Stimulated activated CD4-positive, alpha-beta T cell treated with anti-CD3 and anti-CD28 coated beads, Interleukin-2, amount 100 ng/mL, for 48 hours (primary cell): ENCODE measurements around the gene NUDT14.

Source experiments
- DNase-seq, 2 donors: peaks; one replicate each; pipeline ENCODE4 v3.0.0-alpha.2; 2020

Gene NUDT14

GRCh38 chr14:105144026-105144665, 37.0 kb downstream of the NUDT14 start:
- DNase-seq, result no peak

GRCh38 chr14:105143451-105144025, 37.6 kb downstream of the NUDT14 start:
- DNase-seq, result no peak

GRCh38 chr14:105142651-105143450, 38.3 kb downstream of the NUDT14 start:
- no peak for DNase-seq

GRCh38 chr14:105141486-105142281, 39.4 kb downstream of the NUDT14 start:
- no peak for DNase-seq

GRCh38 chr14:105141026-105141425, 40.1 kb downstream of the NUDT14 start:
- DNase-seq, result no peak

GRCh38 chr14:105140581-105140980, 40.5 kb downstream of the NUDT14 start:
- DNase-seq, result no peak

- DNase-seq, result no peak
These were observed 41.3 kb downstream of the NUDT14 start for GRCh38 chr14:105139831-105140239.

- no peak for DNase-seq
These were observed 41.8 kb downstream of the NUDT14 start for GRCh38 chr14:105139212-105139825.

GRCh38 chr14:105138551-105139111, 42.5 kb downstream of the NUDT14 start:
- DNase-seq, result no peak

GRCh38 chr14:105138021-105138541, 43.0 kb downstream of the NUDT14 start:
- DNase-seq, result no peak

GRCh38 chr14:105137481-105138020, 43.6 kb downstream of the NUDT14 start:
- no peak for DNase-seq

GRCh38 chr14:105136401-105137322, 44.5 kb downstream of the NUDT14 start:
- no peak for DNase-seq

- no peak for DNase-seq
These were observed 45.3 kb downstream of the NUDT14 start for GRCh38 chr14:105135700-105136395.

GRCh38 chr14:105132921-105133654, 48.0 kb downstream of the NUDT14 start:
- no peak for DNase-seq

GRCh38 chr14:105131241-105131640, 49.9 kb downstream of the NUDT14 start:
- no peak for DNase-seq

- DNase-seq, result no peak
These were observed 53.1 kb downstream of the NUDT14 start for GRCh38 chr14:105128059-105128458.

- no peak for DNase-seq
These were observed 54.2 kb downstream of the NUDT14 start for GRCh38 chr14:105126981-105127329.

- no peak for DNase-seq
These were observed 54.8 kb downstream of the NUDT14 start for GRCh38 chr14:105126126-105126980.
